ENCODE measurements around the gene KCNK6.

The KCNK6 gene

GRCh38 chr19:38285567-38285966 is 34.1 kb upstream of the KCNK6 start:
- in situ Hi-C loops (cut with HindIII; ENCODE audit: low sequenced_read_pairs) = no loop called here

GRCh38 chr19:38287604-38288003 is 32.0 kb upstream of the KCNK6 start:
- no peak overlapping the region for H3K4me3 ChIP-seq (ENCODE audit: low read depth, low read length)
- TF ChIP-seq CTCF (IDR thresholded peaks at IDR 0.05; ENCODE audit: low read depth, low read length, missing control alignments) = no peak
- DNase-seq (ENCODE audit: low read depth) = no peak
- in situ Hi-C loops (cut with HindIII; ENCODE audit: low sequenced_read_pairs) = no loop called here

More at GRCh38 chr19:38285567-38285966, 34.1 kb upstream of the KCNK6 start:
- H3K4me3 ChIP-seq (ENCODE audit: low read depth, low read length) = no peak overlapping the region
- no peak for DNase-seq (ENCODE audit: low read depth)
- TF ChIP-seq CTCF (IDR thresholded peaks at IDR 0.05; ENCODE audit: low read depth, low read length, missing control alignments) = no peak

- no peak overlapping the region for H3K4me3 ChIP-seq (ENCODE audit: low read depth, low read length)
- in situ Hi-C loops (cut with HindIII; ENCODE audit: low sequenced_read_pairs) = no loop called here
Measured at GRCh38 chr19:38288123-38288855, 31.4 kb upstream of the KCNK6 start.

GRCh38 chr19:38289955-38290354 is 29.7 kb upstream of the KCNK6 start:
- no peak for DNase-seq (ENCODE audit: low read depth)
- no peak for TF ChIP-seq CTCF (IDR thresholded peaks at IDR 0.05; ENCODE audit: low read depth, low read length, missing control alignments)
- no peak overlapping the region for H3K4me3 ChIP-seq (ENCODE audit: low read depth, low read length)
- in situ Hi-C loops (cut with HindIII; ENCODE audit: low sequenced_read_pairs) = no loop called here

More at GRCh38 chr19:38288123-38288855, 31.4 kb upstream of the KCNK6 start:
- TF ChIP-seq CTCF (IDR thresholded peaks at IDR 0.05; ENCODE audit: low read depth, low read length, missing control alignments) = no peak
- no peak for DNase-seq (ENCODE audit: low read depth)

GRCh38 chr19:38290631-38291147 is 29.0 kb upstream of the KCNK6 start:
- DNase-seq (ENCODE audit: low read depth) = peak; percentile 56
- TF ChIP-seq CTCF (IDR thresholded peaks at IDR 0.05; ENCODE audit: low read depth, low read length, missing control alignments) = no peak
- in situ Hi-C loops (cut with HindIII; ENCODE audit: low sequenced_read_pairs) = no loop called here
- no peak overlapping the region for H3K4me3 ChIP-seq (ENCODE audit: low read depth, low read length)

GRCh38 chr19:38291855-38292254 is 27.8 kb upstream of the KCNK6 start:
- DNase-seq (ENCODE audit: low read depth) = no peak
- no peak overlapping the region for H3K4me3 ChIP-seq (ENCODE audit: low read depth, low read length)
- TF ChIP-seq CTCF (IDR thresholded peaks at IDR 0.05; ENCODE audit: low read depth, low read length, missing control alignments) = no peak
- in situ Hi-C loops (cut with HindIII; ENCODE audit: low sequenced_read_pairs) = no loop called here
